Adrenal gland (tissue), 12 donors: ENCODE data around the gene ST6GALNAC5. TPM values are rescaled to one million over a fixed set of nuclear protein-coding genes. Genes with fewer than 3 reads are reported as not detected.

Experiments used
- DNase-seq, 7 donors: peaks; one replicate each; pipeline ENCODE4 v3.0.0-alpha.2; 2019 to 2020
- H3K27ac ChIP-seq, 5 donors: fragments of 200-600 bp; sonication (generic) in 4 of 5; 1 replicate in 3 of 5; 2 replicates in 2 of 5; pipeline versions ENCODE4 v1.5.1 to v1.8.0; 2016 to 2020; ENCODE audit warnings: mild to moderate bottlenecking in 1 of 5
- H3K27me3 ChIP-seq: fragments of 200-600 bp; 2 replicates; pipeline ENCODE4 v1.8.0; 2021
- H3K36me3 ChIP-seq, 2 donors: fragments of 200-600 bp; replicated peaks in 1 of 2; 1 replicate in 1 of 2; 2 replicates in 1 of 2; pipeline versions ENCODE4 v1.5.1 to v1.8.0; 2018 to 2022
- H3K4me1 ChIP-seq, 2 donors: fragments of 200-600 bp; replicated peaks in 1 of 2; 1 replicate in 1 of 2; 2 replicates in 1 of 2; pipeline versions ENCODE4 v1.5.1 to v1.8.0; 2018 to 2021
- H3K4me3 ChIP-seq, 4 donors: fragments of 200-600 bp; sonication (generic) in 3 of 4; one replicate each; pipeline ENCODE4 v1.5.1; 2016 to 2018
- H3K9me3 ChIP-seq, 3 donors: fragments of 200-600 bp; sonication (generic) in 1 of 3; replicated peaks in 1 of 3; 1 replicate in 2 of 3; 2 replicates in 1 of 3; pipeline versions ENCODE4 v1.5.1 to v1.8.0; 2016 to 2021
- CTCF ChIP-seq, 6 experiments: fragments of 450-650 bp in 4 of 6; fragments of 200-600 bp in 2 of 6; sonication (generic) in 1 of 6; IDR thresholded peaks; 1 replicate in 5 of 6; 2 replicates in 1 of 6; pipeline versions ENCODE4 v1.5.1 to v1.8.0; 2016 to 2021; ENCODE audit warnings: antibody characterized with exemption in 6 of 6, mild to moderate bottlenecking in 2 of 6, moderate library complexity in 1 of 6
- POLR2A ChIP-seq, 2 donors: fragments of 450-650 bp; IDR thresholded peaks; one replicate each; pipeline ENCODE4 v1.6.1; 2017; ENCODE audit warnings: antibody characterized with exemption in 2 of 2, mild to moderate bottlenecking in 2 of 2, moderate library complexity in 1 of 2
- WGBS, 4 donors: extraction: QIAGEN DNeasy Blood & Tissue Kit in 2 of 4; methylation state at CpG; one replicate each; pipeline versions ENCODE4 v1.1.5 to v1.1.7; 2013 to 2017; 5-methylcytosine and 5-hydroxymethylcytosine counted together
- intact Hi-C, 2 donors: fragments of 100-400 bp; cut with DNase I; formaldehyde crosslinking; loops; one replicate each; pipeline versions ENCODE4 v1.14.1 to v1.15.0; 2022 to 2023
- polyA plus RNA-seq, 3 donors: library from polyadenylated mRNA; stranded (reverse); fragments of 200-250 nt in 2 of 3; fragments of 350-450 nt in 1 of 3; fragmentation: Illumina TruSeq in 1 of 3; extraction: RNeasy Lipid Tissue Mini Kit (QIAGEN cat#74804) in 1 of 3; gene quantifications; one replicate each; pipeline ENCODE4 v1.2.3, GENCODE V29; 2013 to 2014
- total RNA-seq, 9 donors: library from RNA; depleted of rRNA in 4 of 9; stranded (reverse); fragments of >200 nt in 4 of 9; fragments of 120-200 nt in 1 of 9; fragmentation: NEBNext Ultra II Directional in 1 of 9; extraction: Animal tissue kit (Norgen Biotek cat#: 25700) in 1 of 9; gene quantifications; one replicate each; pipeline versions ENCODE4 v1.1.0 to v1.2.4, GENCODE V29; 2013 to 2023
- donor health status: healthy with polysubstance abuse.
- donor health status: Bipolar disorder and iron deficiency.
- donor health status: DM: yes; HTN: yes; CAD: no.
- donor health status: DM: no; HTN: no; CAD: no.
- donor health status: DM: no; HTN: no; CAD: no.
- donor health status: DM: yes; HTN: yes; CAD: no.

Gene ST6GALNAC5
- total and polyA plus RNA-seq, 12 donors, result 1.1 to 48.4 (median 21.4) TPM

DNA sequence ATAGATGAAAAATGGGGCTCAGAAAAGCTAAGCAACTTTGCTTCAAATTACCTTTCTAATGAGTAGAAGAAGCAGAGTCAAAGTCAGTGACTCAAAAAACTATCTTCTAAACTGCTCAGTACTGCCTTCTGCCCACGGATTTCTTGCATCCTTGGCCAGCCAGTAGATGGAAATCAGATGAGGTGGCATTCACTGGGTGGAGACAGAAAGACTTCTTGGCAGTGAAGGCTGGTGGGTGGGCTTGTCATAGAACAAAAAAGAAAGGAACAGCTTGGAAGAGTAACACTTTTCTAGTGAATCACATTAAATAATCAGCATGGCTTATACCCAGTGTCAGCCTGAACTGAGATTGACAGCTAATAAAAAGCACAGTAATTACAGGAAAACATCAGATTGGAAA, 170.7 kb downstream of the ST6GALNAC5 start:
- Histone ChIP-seq H3K4me3 (no peak overlapping the region), H3K9me3 (no peaks in the 10 kb centered on the region), H3K27me3 (no peaks in the 10 kb centered on the region), H3K4me1 (no peaks in the 10 kb centered on the region), H3K27ac (no peak overlapping the region), H3K36me3 (no peaks in the 10 kb centered on the region)
- 58 to 65% (median 60%) methylated on average over 1 of the region's 1 CpG for WGBS, 4 donors
- no peak for DNase-seq
- intact Hi-C loops, result no loop called here
- TF ChIP-seq POLR2A (IDR thresholded peaks at IDR 0.05) (no peak), CTCF (IDR thresholded peaks at IDR 0.05) (no peak)

- WGBS, 4 donors, result 44 to 91% (median 71%) methylated on average over 1 of the region's 1 CpG
These were observed 171.8 kb downstream of the ST6GALNAC5 start for GRCh38 chr1:77039111-77039510.

GRCh38 chr1:77039739-77040138, 172.5 kb downstream of the ST6GALNAC5 start:
- H3K4me1 ChIP-seq, result no peaks in the 10 kb centered on the region
- no peaks in the 10 kb centered on the region for H3K9me3 ChIP-seq
- H3K27ac ChIP-seq, result peak overlapping the region in 3 of 5 donors; percentile 44 to 59 (median 49)
- intact Hi-C loops, result no loop called here
- 33 to 58% (median 55%) methylated on average over 8 of the region's 8 CpGs for WGBS, 4 donors
- DNase-seq, result peak; percentile 48 to 90 (median 84)
- no peak overlapping the region for H3K4me3 ChIP-seq
- no peak for TF ChIP-seq POLR2A (IDR thresholded peaks at IDR 0.05)
- no peak for TF ChIP-seq CTCF (IDR thresholded peaks at IDR 0.05)
- no peaks in the 10 kb centered on the region for H3K36me3 ChIP-seq
- H3K27me3 ChIP-seq, result no peaks in the 10 kb centered on the region

More at GRCh38 chr1:77039111-77039510, 171.8 kb downstream of the ST6GALNAC5 start:
- no peaks in the 10 kb centered on the region for H3K4me1 ChIP-seq
- intact Hi-C loops, result no loop called here
- no peaks in the 10 kb centered on the region for H3K27me3 ChIP-seq
- H3K36me3 ChIP-seq, result no peaks in the 10 kb centered on the region
- TF ChIP-seq POLR2A (IDR thresholded peaks at IDR 0.05) (no peak), CTCF (IDR thresholded peaks at IDR 0.05) (no peak)
- no peaks in the 10 kb centered on the region for H3K9me3 ChIP-seq
- peak overlapping the region in 2 of 5 donors; percentile 38 to 44 for H3K27ac ChIP-seq
- no peak overlapping the region for H3K4me3 ChIP-seq
- no peak for DNase-seq

DNA sequence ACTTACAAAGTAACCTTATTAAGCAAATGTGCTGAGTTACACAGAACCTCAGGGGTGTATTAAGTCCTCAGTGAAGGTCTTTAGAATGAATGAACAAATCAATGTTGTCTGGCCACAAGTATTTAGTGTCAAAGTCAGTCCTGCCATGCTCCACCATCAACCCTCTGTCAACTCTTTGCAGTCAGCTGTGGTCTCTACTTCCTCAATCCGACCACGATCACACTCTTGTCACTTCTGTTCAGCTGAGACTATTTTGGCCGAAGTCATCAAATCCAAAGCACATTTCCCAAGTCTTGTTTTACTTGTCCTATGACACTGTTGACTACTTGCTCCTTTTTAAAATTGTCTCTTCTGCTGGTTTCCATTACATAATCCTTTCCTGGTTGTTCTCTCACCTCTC, 173.5 kb downstream of the ST6GALNAC5 start:
- DNase-seq, result no peak
- H3K9me3 ChIP-seq, result no peaks in the 10 kb centered on the region
- TF ChIP-seq CTCF (IDR thresholded peaks at IDR 0.05), result no peak
- no peak for TF ChIP-seq POLR2A (IDR thresholded peaks at IDR 0.05)
- no peaks in the 10 kb centered on the region for H3K27me3 ChIP-seq
- 78 to 88% (median 83%) methylated on average over 3 of the region's 3 CpGs for WGBS, 4 donors
- intact Hi-C loops, result no loop called here
- peak overlapping the region in 1 of 5 donors; percentile 44 for H3K27ac ChIP-seq
- no peak overlapping the region for H3K4me3 ChIP-seq
- no peaks in the 10 kb centered on the region for H3K4me1 ChIP-seq
- H3K36me3 ChIP-seq, result no peaks in the 10 kb centered on the region
